ENCODE measurements around the gene SAPCD1.
"Not testable (repeated sequence)": the region's sequence is repeated elsewhere in the genome, so short reads cannot be mapped to it uniquely, and the experiment has no call there.

Gene SAPCD1

GRCh38 chr6:31796993-31797385 lies 34.5 kb downstream of the SAPCD1 start:
- Histone ChIP-seq H3K36me3 (ENCODE audit: insufficient read depth, low read length) (peaks cover 32% of the 10 kb centered on the region), H3K9me3 (ENCODE audit: low read length) (no peaks in the 10 kb centered on the region), H2AFZ (ENCODE audit: low read depth, low read length) (no peak overlapping the region), H3K4me3 (ENCODE audit: low read length) (no peak overlapping the region), H3K27me3 (ENCODE audit: insufficient read depth, low read length) (no peaks in the 10 kb centered on the region), H3K4me1 (ENCODE audit: insufficient read depth, low read length) (peaks cover 13% of the 10 kb centered on the region)

DNA sequence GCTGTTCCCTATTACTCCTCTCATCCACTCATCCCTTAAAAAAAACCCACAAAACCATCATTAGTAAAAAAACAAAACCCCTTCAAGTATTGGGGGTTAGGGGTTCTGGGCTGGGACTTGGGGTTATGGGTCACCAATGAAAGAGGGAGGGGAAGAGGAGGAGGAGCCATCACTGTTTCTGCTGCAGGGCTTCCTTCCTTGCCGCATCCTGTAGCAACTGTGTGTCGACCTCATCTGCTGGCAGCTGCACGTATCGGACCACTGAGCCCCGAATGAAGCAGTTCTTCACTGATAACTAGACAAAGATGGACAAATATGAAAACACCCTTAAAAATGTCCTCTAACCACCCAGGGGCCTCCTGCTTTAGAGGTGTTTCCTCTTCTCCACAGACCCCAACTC lies 35.1 kb downstream of the SAPCD1 start:
- H3K9me3 ChIP-seq (ENCODE audit: low read length) = no peaks in the 10 kb centered on the region
- H3K27me3 ChIP-seq (ENCODE audit: insufficient read depth, low read length) = no peaks in the 10 kb centered on the region
- H3K36me3 ChIP-seq (ENCODE audit: insufficient read depth, low read length) = peaks cover 27% of the 10 kb centered on the region
- no peak overlapping the region for H3K4me3 ChIP-seq (ENCODE audit: low read length)
- H3K4me1 ChIP-seq (ENCODE audit: insufficient read depth, low read length) = peaks cover 13% of the 10 kb centered on the region
- H2AFZ ChIP-seq (ENCODE audit: low read depth, low read length) = no peak overlapping the region

GRCh38 chr6:31799781-31800180 lies 37.3 kb downstream of the SAPCD1 start:
- peaks cover 41% of the 10 kb centered on the region for H3K36me3 ChIP-seq (ENCODE audit: insufficient read depth, low read length)
- no peak overlapping the region for H2AFZ ChIP-seq (ENCODE audit: low read depth, low read length)
- no peaks in the 10 kb centered on the region for H3K4me1 ChIP-seq (ENCODE audit: insufficient read depth, low read length)
- no peak overlapping the region for H3K4me3 ChIP-seq (ENCODE audit: low read length)
- H3K27me3 ChIP-seq (ENCODE audit: insufficient read depth, low read length) = no peaks in the 10 kb centered on the region
- no peaks in the 10 kb centered on the region for H3K9me3 ChIP-seq (ENCODE audit: low read length)

DNA sequence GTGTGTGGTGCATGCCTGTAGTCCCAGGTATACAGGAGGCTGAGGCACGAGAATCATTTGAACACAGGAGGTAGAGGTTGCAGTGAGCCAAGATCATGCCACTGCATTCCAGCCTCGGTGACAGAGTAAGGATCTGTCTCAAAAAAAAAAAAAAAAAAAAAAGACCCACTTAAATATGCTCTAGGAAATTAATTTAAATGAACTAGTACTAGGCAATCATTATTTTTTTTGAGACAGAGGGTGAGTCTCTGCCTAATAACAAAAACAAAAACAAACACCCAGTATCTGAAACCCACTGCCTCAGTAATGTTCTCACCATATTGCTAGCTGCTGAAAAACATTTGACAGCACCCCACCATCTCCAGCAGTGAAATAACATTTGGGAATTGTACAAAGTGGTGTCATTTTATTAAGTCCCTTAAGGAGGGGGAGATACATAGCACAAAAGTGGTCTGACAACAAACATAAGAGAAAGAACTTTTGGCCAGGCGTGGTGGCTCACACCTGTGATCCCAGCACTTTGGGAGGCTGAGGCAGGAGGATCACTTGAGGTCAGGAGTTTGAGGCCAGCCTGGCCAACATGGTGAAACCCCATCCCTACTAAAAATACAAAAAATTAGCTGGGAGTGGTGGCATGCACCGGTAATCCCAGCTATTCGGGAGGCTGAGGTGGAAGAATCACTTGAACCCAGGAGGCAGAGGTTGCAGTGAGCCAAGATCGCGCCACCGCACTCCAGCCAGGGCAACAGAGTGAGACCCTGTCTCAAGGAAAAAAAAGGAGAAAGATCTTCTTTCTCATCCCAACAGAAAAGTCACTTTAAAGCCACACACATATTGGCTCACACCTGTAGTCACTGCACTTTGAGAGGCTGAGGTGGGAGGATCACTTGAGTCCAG lies 38.8 kb downstream of the SAPCD1 start:
- not testable (repeated sequence) for H3K27me3 ChIP-seq (ENCODE audit: insufficient read depth, low read length); H3K4me3 ChIP-seq (ENCODE audit: low read length); H3K9me3 ChIP-seq (ENCODE audit: low read length); H3K4me1 ChIP-seq (ENCODE audit: insufficient read depth, low read length); H2AFZ ChIP-seq (ENCODE audit: low read depth, low read length)
- peaks cover 44% of the 10 kb centered on the region for H3K36me3 ChIP-seq (ENCODE audit: insufficient read depth, low read length)

DNA sequence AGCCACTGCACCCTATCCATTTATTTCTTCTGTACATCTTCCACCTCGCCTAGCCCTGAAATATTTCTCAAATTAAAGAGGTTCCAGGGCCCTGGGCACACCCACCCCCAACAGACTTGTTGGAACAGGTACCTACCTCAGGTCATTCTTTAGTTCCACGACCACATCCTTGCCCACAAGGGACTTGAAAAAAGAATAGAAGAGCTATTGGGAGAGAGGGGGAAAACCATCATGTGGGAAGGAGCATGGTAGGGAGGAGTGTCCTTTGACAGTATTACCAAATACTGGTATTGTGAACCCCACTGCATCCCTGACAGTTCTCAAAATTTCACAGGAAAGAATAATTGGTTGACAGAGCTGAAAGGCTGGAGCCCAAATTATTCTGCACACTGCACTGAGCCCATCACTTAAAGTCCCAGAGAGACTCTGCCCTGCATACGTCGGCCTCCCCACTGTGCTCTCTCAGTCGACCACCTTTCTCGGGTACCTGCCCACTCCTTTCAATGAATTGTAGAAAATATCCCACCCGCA lies 43.5 kb downstream of the SAPCD1 start:
- H3K27me3 ChIP-seq (ENCODE audit: insufficient read depth, low read length) = no peaks in the 10 kb centered on the region
- no peaks in the 10 kb centered on the region for H3K9me3 ChIP-seq (ENCODE audit: low read length)
- H3K4me3 ChIP-seq (ENCODE audit: low read length) = peak overlapping the region; percentile 85
- H2AFZ ChIP-seq (ENCODE audit: low read depth, low read length) = peak overlapping the region; percentile 70
- H3K36me3 ChIP-seq (ENCODE audit: insufficient read depth, low read length) = peaks cover 25% of the 10 kb centered on the region
- peaks cover 9% of the 10 kb centered on the region for H3K4me1 ChIP-seq (ENCODE audit: insufficient read depth, low read length)

- Histone ChIP-seq H3K27me3 (ENCODE audit: insufficient read depth, low read length) (no peaks in the 10 kb centered on the region), H3K9me3 (ENCODE audit: low read length) (no peaks in the 10 kb centered on the region), H3K4me1 (ENCODE audit: insufficient read depth, low read length) (peaks cover 9% of the 10 kb centered on the region), H3K4me3 (ENCODE audit: low read length) (peak within 1 kb of the TSS; percentile 85), H2AFZ (ENCODE audit: low read depth, low read length) (peak within 1 kb of the TSS; percentile 70), H3K36me3 (ENCODE audit: insufficient read depth, low read length) (peaks cover 20% of the 10 kb centered on the region)
These were observed 44.2 kb downstream of the SAPCD1 start, which contains the start of gene LSM2 for GRCh38 chr6:31806470-31807272. TSS of gene LSM2 (minus strand) at chr6:31806966. CDS start at chr6:31806757, 209 bp downstream.

GRCh38 chr6:31808599-31808998 lies 46.1 kb downstream of the SAPCD1 start:
- not testable (repeated sequence) for H3K4me1 ChIP-seq (ENCODE audit: insufficient read depth, low read length); H2AFZ ChIP-seq (ENCODE audit: low read depth, low read length); H3K9me3 ChIP-seq (ENCODE audit: low read length); H3K4me3 ChIP-seq (ENCODE audit: low read length); H3K27me3 ChIP-seq (ENCODE audit: insufficient read depth, low read length)
- H3K36me3 ChIP-seq (ENCODE audit: insufficient read depth, low read length) = peaks cover 12% of the 10 kb centered on the region

DNA sequence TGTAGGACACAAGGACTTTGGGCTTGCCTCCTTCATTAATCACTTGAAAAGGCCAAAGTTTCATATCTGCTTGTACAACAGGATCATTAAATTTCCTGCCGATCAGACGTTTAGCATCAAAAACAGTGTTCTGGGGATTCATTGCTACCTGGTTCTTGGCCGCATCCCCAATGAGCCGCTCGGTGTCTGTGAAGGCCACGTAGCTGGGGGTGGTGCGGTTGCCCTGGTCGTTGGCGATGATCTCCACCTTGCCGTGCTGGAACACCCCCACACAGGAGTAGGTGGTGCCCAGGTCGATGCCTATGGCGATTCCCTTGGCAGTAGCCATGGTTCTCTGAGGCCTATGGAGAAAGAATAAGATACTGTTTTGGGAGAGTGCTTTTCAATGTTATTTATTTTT lies 49.2 kb downstream of the SAPCD1 start:
- H3K9me3 ChIP-seq (ENCODE audit: low read length) = peaks cover 2% of the 10 kb centered on the region
- H3K4me1 ChIP-seq (ENCODE audit: insufficient read depth, low read length) = no peaks in the 10 kb centered on the region
- no peak overlapping the region for H3K4me3 ChIP-seq (ENCODE audit: low read length)
- no peaks in the 10 kb centered on the region for H3K36me3 ChIP-seq (ENCODE audit: insufficient read depth, low read length)
- H2AFZ ChIP-seq (ENCODE audit: low read depth, low read length) = no peak overlapping the region
- no peaks in the 10 kb centered on the region for H3K27me3 ChIP-seq (ENCODE audit: insufficient read depth, low read length)

DNA sequence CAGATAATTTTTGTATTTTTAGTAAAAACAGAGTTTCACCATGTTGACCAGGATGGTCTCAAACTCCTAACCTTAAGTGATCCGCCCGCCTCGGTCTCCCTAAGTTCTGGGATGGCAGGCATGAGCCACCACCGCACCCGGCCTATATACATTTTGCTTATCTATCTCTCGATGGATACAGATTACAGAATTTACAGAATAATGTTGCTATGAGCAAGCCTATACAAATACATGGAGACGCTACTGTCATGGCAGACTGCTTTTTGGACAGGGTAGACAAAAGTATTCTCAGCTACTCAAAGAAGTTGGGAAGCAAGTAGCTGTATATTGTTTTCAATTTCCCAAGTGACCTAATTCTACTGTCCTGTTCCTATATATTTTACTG lies 51.0 kb downstream of the SAPCD1 start:
- Histone ChIP-seq H3K4me3 (ENCODE audit: low read length) (no peak overlapping the region), H2AFZ (ENCODE audit: low read depth, low read length) (no peak overlapping the region), H3K9me3 (ENCODE audit: low read length) (peaks cover 2% of the 10 kb centered on the region), H3K4me1 (ENCODE audit: insufficient read depth, low read length) (no peaks in the 10 kb centered on the region), H3K27me3 (ENCODE audit: insufficient read depth, low read length) (no peaks in the 10 kb centered on the region), H3K36me3 (ENCODE audit: insufficient read depth, low read length) (no peaks in the 10 kb centered on the region)
